SK-N-SH (cell line): ENCODE data around the gene NLRP1. TPM values are rescaled to one million over a fixed set of nuclear protein-coding genes. Genes with fewer than 3 reads are reported as not detected.

Experiments used
- CTCF ChIA-PET: fragments of 300-600, 350-600 bp; formaldehyde crosslinking; extraction: SDS; loops from one replicate; lab custom pipeline; 2021; lab: Yijun Ruan, JAX
- POLR2A ChIA-PET: fragments of 350-600 bp; sonication (Branson Sonifier 250); formaldehyde crosslinking; extraction: SDS; loops from one replicate; lab custom pipeline; 2020; ENCODE audit warnings: antibody characterized with exemption, inconsistent platforms; lab: Yijun Ruan, JAX
- DNase-seq: peaks from one replicate; pipeline ENCODE4 v3.0.0; 2012
- H2AFZ ChIP-seq: fragments of 200-600 bp; sonication (generic); 2 replicates; pipeline ENCODE4 v1.8.1; 2016; ENCODE audit warnings: antibody characterized with exemption, mild to moderate bottlenecking, low read depth
- H3F3A ChIP-seq: fragments of 200-600 bp; sonication (generic); replicated peaks from 2 replicates; pipeline ENCODE3; 2016; ENCODE audit warnings: antibody characterized with exemption, mild to moderate bottlenecking; ENCODE audit not compliant: insufficient read depth
- H3K27ac ChIP-seq, 2 experiments: fragments of 200-500 bp in 1 of 2; fragments of 200-600 bp in 1 of 2; sonication (Bioruptor generic) in 1 of 2; sonication (generic), shearing (Covaris generic) in 1 of 2; 2 replicates each; pipeline versions ENCODE4 v1.5.1 to v1.6.1; 2014 to 2016; ENCODE audit warnings: low read depth in 2 of 2, inconsistent platforms in 1 of 2, low read length in 1 of 2, mild to moderate bottlenecking in 1 of 2, mixed read lengths in 1 of 2
- H3K27me3 ChIP-seq: fragments of 200-600 bp; sonication (generic), shearing (Covaris generic); 2 replicates; pipeline ENCODE4 v1.6.1; 2016; ENCODE audit warnings: mixed run types; ENCODE audit not compliant: insufficient read depth
- H3K36me3 ChIP-seq, 2 experiments: fragments of 200-500 bp in 1 of 2; fragments of 200-600 bp in 1 of 2; sonication (Bioruptor generic) in 1 of 2; sonication (generic) in 1 of 2; replicated peaks in 1 of 2; 2 replicates each; pipeline versions ENCODE3 to v1.5.1; 2014 to 2016; ENCODE audit warnings: low read length in 1 of 2, mild to moderate bottlenecking in 1 of 2; ENCODE audit not compliant: insufficient read depth in 2 of 2, control insufficient read depth in 1 of 2
- H3K4me1 ChIP-seq, 2 experiments: fragments of 200-500 bp in 1 of 2; fragments of 200-600 bp in 1 of 2; sonication (Bioruptor generic) in 1 of 2; sonication (generic), shearing (Covaris generic) in 1 of 2; 2 replicates each; pipeline versions ENCODE4 v1.5.1 to v1.6.1; 2014 to 2016; ENCODE audit warnings: low read depth in 1 of 2, low read length in 1 of 2, mixed run types in 1 of 2; ENCODE audit not compliant: insufficient read depth in 2 of 2, control insufficient read depth in 1 of 2
- H3K4me2 ChIP-seq: fragments of 200-600 bp; sonication (generic), shearing (Covaris generic); 2 replicates; pipeline ENCODE4 v1.6.1; 2017; ENCODE audit warnings: mixed run types
- H3K4me3 ChIP-seq, 2 experiments: fragments of 200-500 bp in 1 of 2; fragments of 200-600 bp in 1 of 2; sonication (Bioruptor generic) in 1 of 2; sonication (generic), shearing (Covaris generic) in 1 of 2; 2 replicates each; pipeline versions ENCODE4 v1.5.1 to v1.8.1; 2014 to 2016; ENCODE audit warnings: low read depth in 2 of 2, inconsistent platforms in 1 of 2, low read length in 1 of 2, mild to moderate bottlenecking in 1 of 2, mixed read lengths in 1 of 2, moderate library complexity in 1 of 2
- H3K79me2 ChIP-seq: fragments of 200-600 bp; sonication (generic); 2 replicates; pipeline ENCODE4 v1.8.1; 2017; ENCODE audit warnings: mild to moderate bottlenecking; ENCODE audit not compliant: insufficient read depth
- H3K9ac ChIP-seq: fragments of 200-600 bp; sonication (generic); 2 replicates; pipeline ENCODE4 v1.6.1; 2017; ENCODE audit warnings: mixed run types
- H3K9me2 ChIP-seq: fragments of 200-600 bp; sonication (generic); 2 replicates; pipeline ENCODE4 v1.6.1; 2017; ENCODE audit warnings: mixed run types
- H3K9me3 ChIP-seq: fragments of 200-600 bp; sonication (generic); 2 replicates; pipeline ENCODE4 v1.6.1; 2017; ENCODE audit warnings: mixed run types, mild to moderate bottlenecking, moderate library complexity
- H4K20me1 ChIP-seq: fragments of 200-600 bp; sonication (generic); 2 replicates; pipeline ENCODE4 v1.6.1; 2017; ENCODE audit warnings: mild to moderate bottlenecking, mixed run types; ENCODE audit not compliant: insufficient read depth
- CHD2 ChIP-seq: fragments of 150-350 bp; IDR thresholded peaks from 2 replicates; pipeline ENCODE4 v1.6.1; 2018; ENCODE audit warnings: low read length; ENCODE audit not compliant: partially characterized antibody
- CTCF ChIP-seq: fragments of 200-600 bp; sonication (generic); IDR thresholded peaks from 2 replicates; pipeline ENCODE4 v1.6.1; 2017; ENCODE audit warnings: antibody characterized with exemption, mild to moderate bottlenecking, moderate library complexity
- ELF1 ChIP-seq: IDR thresholded peaks from 2 replicates; pipeline ENCODE4 v1.4.0; 2012
- FOSL2 ChIP-seq: IDR thresholded peaks from 2 replicates; pipeline ENCODE4 v1.4.0; 2012; ENCODE audit warnings: low read depth, mild to moderate bottlenecking, moderate library complexity, borderline replicate concordance
- FOXJ3 ChIP-seq: sonication (generic); formaldehyde crosslinking; IDR thresholded peaks from 2 replicates; pipeline ENCODE4 v1.5.1; 2020; ENCODE audit warnings: mild to moderate bottlenecking, missing genetic modification reagents
- GABPA ChIP-seq: IDR thresholded peaks from 2 replicates; pipeline ENCODE4 v1.4.0; 2012; ENCODE audit warnings: low read depth, mild to moderate bottlenecking
- GATA2 ChIP-seq: sonication (generic); formaldehyde crosslinking; IDR thresholded peaks from 2 replicates; pipeline ENCODE4 v1.5.0; 2020; ENCODE audit warnings: mild to moderate bottlenecking, missing genetic modification reagents
- IRF3 ChIP-seq: fragments of 150-350 bp; IDR thresholded peaks from 2 replicates; pipeline ENCODE4 v1.6.1; 2016; ENCODE audit warnings: mild to moderate bottlenecking, low read depth, low read length
- JUND ChIP-seq: IDR thresholded peaks from 2 replicates; pipeline ENCODE4 v1.4.0; 2012
- MXI1 ChIP-seq: IDR thresholded peaks from 2 replicates; pipeline ENCODE4 v1.6.1; 2012; ENCODE audit warnings: mild to moderate bottlenecking, low read depth, low read length, improper control_type of control experiment
- NFIC ChIP-seq: IDR thresholded peaks from 2 replicates; pipeline ENCODE4 v1.4.0; 2012; ENCODE audit warnings: borderline replicate concordance
- NRF1 ChIP-seq: IDR thresholded peaks from 2 replicates; pipeline ENCODE4 v1.6.1; 2012; ENCODE audit warnings: low read depth, mild to moderate bottlenecking, low read length
- RAD21 ChIP-seq: IDR thresholded peaks from 2 replicates; pipeline ENCODE4 v1.6.1; 2012; ENCODE audit warnings: mild to moderate bottlenecking, low read length
- RCOR1 ChIP-seq: fragments of 150-350 bp; IDR thresholded peaks from 2 replicates; pipeline ENCODE4 v1.6.1; 2017; ENCODE audit warnings: antibody characterized with exemption, low read length
- RFX5 ChIP-seq: IDR thresholded peaks from 2 replicates; pipeline ENCODE4 v1.6.1; 2012; ENCODE audit warnings: mild to moderate bottlenecking, improper control_type of control experiment, low read length
- RXRA ChIP-seq: IDR thresholded peaks from 2 replicates; pipeline ENCODE4 v1.4.0; 2012; ENCODE audit warnings: low read depth, mild to moderate bottlenecking, borderline replicate concordance
- TAF1 ChIP-seq: IDR thresholded peaks from 2 replicates; pipeline ENCODE4 v1.6.1; 2012; ENCODE audit warnings: low read depth, mild to moderate bottlenecking, low read length, moderate library complexity, borderline replicate concordance
- TCF12 ChIP-seq: IDR thresholded peaks from 2 replicates; pipeline ENCODE4 v1.4.0; 2012
- USF1 ChIP-seq: IDR thresholded peaks from 2 replicates; pipeline ENCODE4 v1.4.0; 2012; ENCODE audit warnings: low read depth, borderline replicate concordance
- YY1 ChIP-seq: IDR thresholded peaks from 2 replicates; pipeline ENCODE4 v1.4.0; 2012; ENCODE audit warnings: low read depth, mild to moderate bottlenecking
- WGBS: methylation state at CpG from one replicate; pipeline ENCODE4 v1.1.6; 2017; ENCODE audit warnings: low lambda C conversion rate; 5-methylcytosine and 5-hydroxymethylcytosine counted together
- polyA plus RNA-seq, 3 experiments: library from polyadenylated mRNA; depleted of rRNA; stranded (reverse); fragments of >200 nt; gene quantifications; 2 replicates each; pipeline ENCODE4 v1.2.3, GENCODE V29; 2012

Gene NLRP1
- polyA plus RNA-seq, 1 of the 3 experiments (the other 2 are of a cell fraction): 51.4 TPM

GRCh38 chr17:5473906-5474305, 110.4 kb downstream of the NLRP1 start:
- Histone ChIP-seq H3K27ac (no peak overlapping the region), H3K36me3 (peaks cover 69 to 74% of the 10 kb centered on the region in 2 experiments), H3K4me3 (no peak overlapping the region), H3K79me2 (peaks cover 23% of the 10 kb centered on the region), H3K27me3 (no peaks in the 10 kb centered on the region), H3F3A (peaks cover 33% of the 10 kb centered on the region), H3K9me2 (no peaks in the 10 kb centered on the region), H3K4me2 (no peak overlapping the region), H2AFZ (no peak overlapping the region), H3K4me1 (no peaks in the 10 kb centered on the region), H3K9me3 (no peaks in the 10 kb centered on the region), H4K20me1 (no peaks in the 10 kb centered on the region), H3K9ac (no peak overlapping the region)
- ChIA-PET CTCF (interaction anchor here (1.2 to 2.4 kb wide), 3 partner anchors 11 to 35 kb away, joined by 3 to 7 read pairs (median 4); partner anchors contain the start of genes C1QBP, DERL2 and MIS12), POLR2A (interaction anchor here (2.0 kb wide), 1 partner anchor 13 kb away, joined by 5 read pairs; the partner anchor contains the start of genes DERL2 and MIS12)
- TF ChIP-seq IRF3: no peak
- no peak for TF ChIP-seq GABPA
- TF ChIP-seq CHD2: no peak
- no peak for TF ChIP-seq NRF1
- TF ChIP-seq RCOR1: no peak
- no peak for TF ChIP-seq TAF1
- TF ChIP-seq GATA2 (CRISPR knock-in tag): no peak
- TF ChIP-seq CTCF: no peak
- no peak for TF ChIP-seq RAD21
- no peak for TF ChIP-seq RFX5
- TF ChIP-seq FOXJ3: no peak
- DNase-seq: no peak
- 98% methylated on average over 2 of the region's 2 CpGs for WGBS

- Histone ChIP-seq H2AFZ (no peak overlapping the region), H3K9me3 (no peaks in the 10 kb centered on the region), H3K27me3 (no peaks in the 10 kb centered on the region), H3F3A (peaks cover 33% of the 10 kb centered on the region), H3K4me2 (no peak overlapping the region), H4K20me1 (no peaks in the 10 kb centered on the region), H3K27ac (no peak overlapping the region), H3K9me2 (no peaks in the 10 kb centered on the region), H3K79me2 (peaks cover 23% of the 10 kb centered on the region), H3K4me1 (no peaks in the 10 kb centered on the region), H3K9ac (no peak overlapping the region), H3K36me3 (peaks cover 55 to 60% of the 10 kb centered on the region in 2 experiments), H3K4me3 (no peak overlapping the region)
- ChIA-PET POLR2A (interaction anchor here (2.0 kb wide), 1 partner anchor 14 kb away, joined by 5 read pairs; the partner anchor contains the start of genes DERL2 and MIS12), CTCF (no interaction called here)
- TF ChIP-seq JUND (no peak), FOSL2 (no peak), GATA2 (CRISPR knock-in tag) (no peak), ELF1 (no peak), TCF12 (no peak), RXRA (no peak), MXI1 (no peak), RFX5 (no peak), USF1 (no peak), YY1 (no peak), GABPA (no peak), NFIC (no peak), FOXJ3 (no peak)
- WGBS: 90% methylated on average over 3 of the region's 3 CpGs
- no peak for DNase-seq
Observed at GRCh38 chr17:5472511-5472910, 111.8 kb downstream of the NLRP1 start.
